8988T (cell line): ENCODE data around the gene KCNIP3.
"Not testable (repeated sequence)": the region's sequence is repeated elsewhere in the genome, so short reads cannot be mapped to it uniquely, and the experiment has no call there.

ENCODE experiments used
- DNase-seq: peaks from one replicate; pipeline ENCODE4 v3.0.0; 2011

Gene KCNIP3

DNA sequence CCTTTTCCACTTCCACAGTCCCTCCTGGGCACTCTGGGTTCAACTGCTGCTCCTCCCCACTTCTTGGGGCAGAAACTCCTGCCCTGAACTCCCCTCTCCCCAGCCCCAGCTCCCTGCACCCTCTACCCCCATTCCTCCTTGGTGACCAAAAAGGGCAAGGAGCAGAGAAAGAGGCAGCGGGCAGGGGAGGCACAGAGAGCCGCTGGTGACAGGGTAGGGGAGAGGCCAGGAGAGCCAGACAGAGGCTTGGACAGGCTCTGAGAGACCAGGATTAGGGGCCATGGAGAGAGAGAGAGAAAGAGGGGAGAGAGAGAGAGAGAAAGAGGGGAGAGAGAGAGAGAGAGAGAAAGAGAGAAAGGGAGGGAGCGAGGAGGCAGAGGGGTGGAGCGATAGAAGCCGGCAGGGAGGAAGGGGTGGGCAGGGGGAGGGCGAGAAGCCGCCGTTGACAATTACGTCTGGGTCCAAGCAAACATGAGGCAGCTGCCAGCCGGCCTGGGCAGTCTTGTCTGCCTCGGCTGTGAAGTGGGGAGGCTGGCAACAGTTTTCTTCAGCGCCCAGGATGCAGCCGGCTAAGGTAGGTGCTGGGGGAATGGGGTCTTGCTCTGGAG lies at the start of gene KCNIP3:
Gene KCNIP3 (plus strand): TSS at position 468 of the 608 bp plus-strand sequence. CDS start 92 bp downstream, at position 560.
- DNase-seq: no peak

DNA sequence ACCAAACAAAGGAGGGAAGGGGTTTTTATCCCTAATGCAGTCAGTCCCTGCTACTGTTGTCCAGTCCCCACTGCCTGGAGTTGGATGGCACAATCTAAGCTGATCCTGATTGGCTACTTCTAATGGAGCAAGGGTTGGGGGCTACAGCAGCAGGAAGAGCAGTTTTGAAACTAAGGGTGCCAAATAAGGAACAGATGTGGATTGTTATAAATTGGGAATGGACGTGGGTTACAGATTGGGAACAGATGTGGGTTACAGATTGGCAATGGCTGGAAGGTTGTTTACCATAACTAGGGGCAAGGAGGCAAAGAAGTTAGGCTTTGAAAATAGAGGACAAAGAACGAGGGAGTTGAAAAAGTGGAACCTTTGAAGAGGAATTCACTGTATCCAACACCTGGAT lies 38.9 kb upstream of the KCNIP3 start:
- no peak for DNase-seq

DNA sequence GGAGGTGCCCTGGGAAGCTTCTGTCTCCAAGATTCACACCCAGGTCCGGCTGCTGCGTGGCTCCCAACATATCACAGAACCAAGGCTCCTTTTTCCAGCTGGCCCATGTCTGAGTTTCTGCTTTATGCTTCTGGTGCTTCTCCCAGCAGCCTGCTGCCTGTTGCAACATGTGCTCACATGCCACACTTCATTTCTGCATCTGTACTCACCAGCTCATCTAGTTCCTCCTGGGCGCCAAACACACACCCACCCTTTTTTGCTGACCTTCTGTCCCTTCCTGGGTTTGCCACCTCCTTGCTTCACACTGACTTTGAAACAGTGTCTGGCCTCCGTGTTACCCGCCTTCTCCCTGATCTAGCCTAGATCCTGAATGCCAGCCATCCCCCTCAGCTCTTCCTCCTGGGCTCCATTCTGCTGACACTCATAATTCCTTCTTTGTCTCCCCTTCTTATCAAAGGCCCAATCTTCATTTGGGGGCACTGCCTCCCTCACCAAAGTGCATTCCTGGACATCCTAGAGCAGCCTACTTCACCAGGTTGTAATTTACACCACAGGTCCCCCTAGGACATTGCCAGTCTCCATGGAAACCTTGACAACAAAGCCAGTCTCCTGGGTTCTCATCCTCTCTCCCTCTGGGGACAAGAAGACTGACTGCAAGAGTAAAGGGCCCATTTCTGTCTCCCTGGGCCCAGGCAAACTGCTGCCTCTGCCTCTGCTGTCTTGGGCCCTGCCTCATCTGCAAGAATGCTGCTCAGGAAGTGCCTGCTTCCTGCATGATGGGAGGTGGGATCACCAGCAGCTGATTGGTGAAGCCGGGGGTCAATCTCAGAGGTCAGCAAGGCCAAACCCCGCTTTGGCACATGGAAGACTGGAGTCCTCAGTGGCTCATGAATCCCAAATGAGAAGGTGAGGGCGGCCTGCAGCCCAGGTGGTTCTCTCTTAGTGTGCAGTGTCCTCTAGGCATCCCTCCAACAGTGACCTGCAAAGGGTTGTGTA lies 36.8 kb upstream of the KCNIP3 start:
- DNase-seq: no peak

DNA sequence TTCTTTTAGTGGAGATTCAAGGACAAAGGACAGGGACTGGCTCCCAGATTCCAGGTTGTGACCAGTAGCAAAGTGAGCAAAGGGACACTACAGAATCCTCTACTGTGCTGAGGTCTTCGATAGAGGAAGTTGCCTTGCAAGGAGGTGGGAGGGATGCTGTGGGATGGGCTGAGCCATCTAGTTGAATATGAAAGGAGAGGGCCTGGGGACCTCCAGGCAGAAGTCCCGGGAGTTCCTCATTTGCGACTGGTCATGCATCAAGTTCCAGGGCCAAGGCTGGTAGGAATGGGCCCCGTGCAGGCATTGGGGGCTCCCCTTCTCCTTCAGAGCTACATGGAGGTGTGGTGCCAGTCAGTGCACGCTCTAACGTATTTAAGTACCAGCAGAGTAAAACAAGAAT lies 35.5 kb upstream of the KCNIP3 start:
- no peak for DNase-seq

DNA sequence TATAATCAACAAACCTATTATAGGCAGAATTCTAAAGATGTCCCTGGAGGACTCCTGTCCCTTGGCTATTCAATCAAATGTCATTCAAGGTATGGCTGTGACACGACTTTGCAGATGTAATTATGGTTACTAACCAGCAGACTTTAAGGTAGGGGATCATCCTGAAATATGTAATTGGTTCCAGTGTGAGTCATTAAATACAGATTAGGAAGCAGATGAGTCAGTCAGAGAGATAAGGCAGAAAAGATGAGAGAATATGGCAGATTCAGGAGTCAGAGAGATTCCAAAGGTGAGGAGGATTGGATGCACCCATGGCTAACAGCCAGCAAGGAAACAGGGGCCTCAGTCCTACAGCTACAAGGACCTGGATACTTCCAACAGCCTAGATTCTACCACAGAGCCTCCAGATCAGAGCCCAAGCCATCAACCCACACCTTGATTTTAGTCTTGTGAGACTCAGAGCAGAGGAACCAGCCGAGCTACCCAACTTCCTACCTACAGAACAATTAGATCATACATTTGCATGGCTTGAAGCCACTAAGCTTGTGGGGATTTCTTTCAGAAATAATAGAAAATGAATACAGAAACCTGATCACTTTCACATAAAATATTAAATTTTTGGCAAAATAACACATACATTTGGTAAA lies 34.1 kb upstream of the KCNIP3 start:
- DNase-seq: peak; percentile 5

DNA sequence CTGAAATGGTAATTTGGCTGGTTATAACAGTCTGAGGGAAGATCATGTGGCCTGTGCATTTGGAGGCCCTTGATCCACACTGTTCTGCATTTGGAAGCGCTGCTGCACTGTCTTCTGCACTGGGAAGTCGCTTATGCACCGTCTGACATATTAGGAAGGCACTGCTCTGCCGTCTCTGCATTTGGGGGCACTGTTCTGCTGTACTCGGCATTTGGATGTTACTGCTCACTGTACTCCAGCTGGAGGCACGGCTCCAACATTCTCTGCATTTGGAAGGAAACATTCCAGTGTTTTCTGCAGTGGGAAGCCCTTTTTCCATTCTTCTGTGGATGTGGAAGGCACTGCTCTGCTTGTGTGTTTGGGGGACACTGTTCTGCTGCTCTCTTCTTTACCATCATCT lies 32.5 kb upstream of the KCNIP3 start:
- peak; percentile 12 for DNase-seq

DNA sequence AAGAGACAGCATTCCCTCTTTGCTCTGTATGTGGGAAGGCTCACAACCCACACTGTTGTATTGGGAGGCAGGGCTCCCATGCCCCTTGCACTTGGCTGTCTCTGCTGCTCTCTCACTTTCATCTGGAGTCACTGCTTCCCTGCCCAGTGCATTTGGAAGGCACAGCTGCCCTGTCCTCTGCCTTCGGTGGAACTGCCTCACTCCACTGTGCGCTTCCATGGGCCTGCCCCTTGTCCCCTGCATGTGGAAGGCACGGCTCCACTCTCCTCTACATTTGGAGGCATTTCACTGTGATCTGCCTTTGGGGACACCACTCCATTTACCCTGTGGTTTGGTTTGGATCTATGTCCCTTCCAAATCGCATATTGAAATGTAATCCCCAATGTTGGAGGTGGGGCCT lies 32.0 kb upstream of the KCNIP3 start:
- DNase-seq: no peak

DNA sequence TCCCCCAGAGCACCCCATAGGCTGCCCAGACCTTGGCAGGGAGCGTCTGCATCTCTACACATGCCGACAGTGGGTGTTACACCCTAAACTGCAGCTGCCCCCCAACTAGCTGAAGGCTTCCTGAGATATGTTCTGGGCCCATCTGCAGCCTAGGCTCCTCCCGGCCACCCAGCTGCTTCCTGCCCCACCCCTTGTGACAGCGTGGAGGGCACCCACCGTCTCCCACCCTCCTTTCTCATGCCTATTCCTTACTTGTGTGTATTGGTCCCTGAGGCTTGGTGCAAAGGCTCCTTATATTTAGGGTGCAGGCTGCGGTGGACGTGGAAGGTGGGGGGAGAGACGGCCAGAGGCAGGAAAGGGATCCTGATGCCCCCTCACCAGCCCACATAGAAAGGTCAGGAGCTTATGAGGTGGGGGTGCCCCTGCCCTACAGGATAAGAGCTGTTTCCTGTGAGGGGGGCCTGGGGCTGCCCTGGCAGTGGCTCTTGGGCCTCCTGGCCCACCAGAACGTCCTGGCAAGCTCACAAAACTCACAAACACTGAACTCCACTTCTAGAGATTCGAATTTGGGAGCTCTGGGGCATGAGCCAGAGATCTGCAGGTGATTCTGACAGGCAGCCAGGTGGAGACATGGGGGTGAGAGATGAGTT lies 30.2 kb upstream of the KCNIP3 start:
- DNase-seq: no peak

DNA sequence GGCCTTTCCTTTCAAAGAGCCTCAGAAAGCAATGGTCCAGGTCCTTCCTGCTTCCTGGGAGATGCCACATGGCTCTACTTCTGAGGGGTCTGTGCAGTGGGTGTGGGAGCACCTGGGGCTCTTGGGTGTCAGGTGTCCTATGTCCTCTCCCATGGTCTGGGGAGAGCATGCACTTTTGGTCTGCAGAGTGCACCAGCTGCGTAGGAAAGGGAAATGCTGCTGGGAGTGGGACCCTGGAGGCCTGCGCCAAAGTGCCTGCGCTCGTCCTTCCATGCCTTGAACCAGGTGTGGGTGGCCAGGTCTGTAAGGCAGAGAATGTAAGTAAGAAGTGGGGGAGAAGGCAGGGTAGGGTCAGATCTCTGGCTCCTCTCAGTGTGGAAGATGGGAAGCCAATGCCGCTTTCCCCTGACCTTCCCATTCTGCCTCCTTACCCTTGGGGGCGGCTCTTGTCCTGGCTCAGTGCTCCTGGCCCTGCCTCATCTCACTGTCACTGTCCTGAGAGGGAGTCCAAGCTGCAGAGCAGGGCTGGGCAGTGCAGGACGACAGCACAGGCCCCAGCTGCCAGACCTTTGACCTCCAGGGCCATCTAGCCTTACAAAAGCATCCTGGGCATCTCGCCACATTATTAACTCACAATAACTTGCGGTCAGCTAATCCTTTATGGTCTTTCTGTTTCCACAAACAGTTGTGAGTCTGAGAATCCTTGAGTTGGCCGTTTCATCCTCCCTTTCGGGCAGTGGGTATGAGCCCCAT lies 29.5 kb upstream of the KCNIP3 start:
- no peak for DNase-seq

DNA sequence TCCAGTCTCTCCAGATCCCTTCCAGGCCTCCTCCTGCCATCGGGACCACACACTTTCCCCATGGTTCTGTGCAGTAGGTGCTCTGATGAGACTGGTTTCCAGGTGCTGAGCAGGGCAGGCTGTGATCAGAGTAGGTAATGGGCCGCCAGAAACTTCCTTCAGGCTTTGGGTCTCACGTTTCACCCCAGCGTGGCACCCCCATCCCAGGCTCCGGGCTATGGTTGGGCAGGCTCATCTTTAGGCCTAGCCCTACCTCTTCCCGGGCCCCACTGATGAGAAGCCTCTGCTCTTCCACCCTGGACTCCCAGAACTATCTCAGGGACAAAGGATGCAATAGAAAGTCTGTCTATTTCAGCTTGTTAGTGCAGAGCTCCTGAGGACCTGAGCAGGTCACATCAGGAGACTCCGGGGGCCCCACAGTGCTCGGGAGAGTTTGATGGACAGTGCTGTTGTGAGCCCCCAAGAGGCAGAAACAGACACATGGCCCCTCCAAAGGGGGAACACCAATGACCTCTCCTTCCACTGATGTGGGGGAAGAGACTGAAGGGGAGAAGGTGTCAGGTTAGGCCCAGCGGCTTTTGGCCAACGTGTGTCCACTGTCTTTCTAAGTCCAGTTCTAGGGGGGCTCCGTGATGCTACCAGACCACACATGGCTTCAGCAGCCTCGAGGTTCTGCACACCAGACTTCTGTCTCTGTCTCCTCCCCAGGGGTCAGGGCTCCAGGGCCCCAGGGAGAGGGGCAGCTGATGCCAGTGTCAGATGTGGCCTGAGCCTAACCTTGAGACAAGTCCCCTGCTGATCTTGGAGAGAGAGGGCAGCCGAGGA lies 28.7 kb upstream of the KCNIP3 start:
- DNase-seq: no peak

DNA sequence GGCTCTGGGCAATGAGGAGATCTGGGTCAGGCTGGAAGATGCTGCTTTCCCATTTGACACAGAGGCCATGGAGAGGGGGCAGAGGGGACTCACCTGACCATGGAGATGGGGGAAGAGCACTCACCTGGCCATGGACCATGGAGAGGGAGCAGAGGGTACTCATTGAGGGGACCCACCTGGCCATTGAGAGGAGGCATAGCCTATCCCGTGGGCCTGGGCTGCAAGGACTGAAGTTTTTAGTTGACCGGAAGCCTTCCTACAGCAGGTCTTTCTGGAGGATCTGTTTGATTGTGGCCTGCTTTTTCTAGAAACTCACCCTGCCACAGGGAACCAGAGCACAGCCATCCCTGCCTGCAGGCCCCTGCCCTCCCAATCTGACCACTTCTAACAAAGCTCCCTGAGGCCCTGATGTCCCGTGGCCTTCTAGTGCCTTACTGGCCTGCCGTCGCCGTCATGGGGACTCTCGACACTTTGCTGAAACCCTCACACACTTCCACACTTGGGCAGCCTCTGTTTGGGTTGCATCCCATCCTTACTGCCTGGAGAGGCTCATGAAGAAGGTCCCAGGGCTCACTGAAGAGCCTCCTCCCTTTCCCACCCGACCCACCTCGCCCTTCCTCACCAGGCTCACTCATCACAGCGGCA lies 28.0 kb upstream of the KCNIP3 start:
- DNase-seq: no peak

DNA sequence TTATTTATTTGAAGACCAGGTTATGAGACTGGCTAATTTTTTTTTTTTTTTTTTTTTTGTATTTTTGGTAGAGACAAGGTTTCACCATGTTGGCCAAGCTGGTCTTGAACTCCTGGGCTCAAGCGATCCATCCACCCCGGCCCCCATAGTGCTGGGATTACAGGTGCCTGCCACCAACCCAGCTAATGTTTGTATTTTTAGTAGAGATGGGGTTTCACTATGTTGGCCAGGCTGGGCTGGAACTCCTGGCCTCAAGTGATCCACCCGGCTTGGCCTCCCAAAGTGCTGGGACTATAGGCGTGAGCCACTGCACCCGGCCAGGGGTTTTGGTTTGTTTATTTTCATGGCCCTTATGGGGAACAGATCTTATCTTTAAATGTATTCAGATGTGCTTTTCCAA lies 27.4 kb upstream of the KCNIP3 start:
- DNase-seq: not testable (repeated sequence)

DNA sequence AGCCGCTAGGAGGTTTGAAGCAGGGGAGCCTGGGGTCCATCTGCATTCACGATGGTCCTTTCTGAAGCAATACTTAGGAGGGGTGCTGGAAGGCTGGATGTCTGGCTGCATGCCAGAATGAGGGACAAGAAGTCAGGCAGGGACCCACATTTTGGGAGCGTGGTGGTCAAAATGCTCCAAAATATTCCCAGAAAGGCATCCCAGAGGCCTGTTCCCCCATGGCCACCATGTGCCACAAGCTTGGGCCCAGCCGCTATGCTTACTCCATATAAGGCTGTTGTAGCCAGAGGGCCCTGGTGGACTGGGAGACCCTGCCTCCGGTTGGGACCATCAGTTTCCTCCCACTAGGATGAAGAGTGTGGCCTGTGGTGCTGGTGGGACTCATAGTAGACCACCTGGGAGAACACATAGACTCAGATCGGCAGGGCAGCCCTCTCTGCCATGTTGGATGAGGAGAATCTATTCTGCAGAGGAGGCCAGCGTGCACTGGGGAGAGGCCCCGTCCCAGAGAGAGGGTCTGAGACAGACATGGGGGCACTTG lies 26.5 kb upstream of the KCNIP3 start:
- DNase-seq: no peak

DNA sequence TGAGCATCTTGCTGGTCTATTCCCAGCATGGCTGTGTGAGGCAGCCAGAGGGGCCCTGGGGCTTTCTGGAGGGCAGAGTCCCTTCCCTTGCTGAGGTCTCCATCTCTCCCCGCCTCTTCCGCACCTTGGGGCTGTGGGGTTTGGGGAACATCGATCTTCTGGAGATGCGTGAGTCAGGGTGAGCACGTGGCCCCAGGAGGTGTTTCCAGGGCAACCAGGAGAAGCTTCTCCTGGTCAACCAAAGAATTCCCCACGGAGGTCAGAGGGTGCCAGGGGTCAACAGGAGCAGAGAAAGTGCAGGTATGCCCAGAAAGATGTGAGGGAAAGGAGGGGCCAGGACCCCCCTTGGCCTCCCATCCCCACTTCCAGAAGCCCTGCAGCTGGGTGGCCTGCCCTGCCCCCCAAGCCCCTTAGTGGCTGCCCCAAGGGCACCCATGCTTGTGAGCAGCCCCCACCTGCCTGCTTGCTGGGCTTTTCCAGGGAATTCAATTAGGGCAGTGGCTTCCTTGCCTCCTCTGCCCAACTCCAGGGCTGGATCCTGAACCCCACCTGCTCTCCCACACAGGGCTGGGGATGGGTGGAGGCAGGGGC lies 25.7 kb upstream of the KCNIP3 start:
- DNase-seq: no peak

DNA sequence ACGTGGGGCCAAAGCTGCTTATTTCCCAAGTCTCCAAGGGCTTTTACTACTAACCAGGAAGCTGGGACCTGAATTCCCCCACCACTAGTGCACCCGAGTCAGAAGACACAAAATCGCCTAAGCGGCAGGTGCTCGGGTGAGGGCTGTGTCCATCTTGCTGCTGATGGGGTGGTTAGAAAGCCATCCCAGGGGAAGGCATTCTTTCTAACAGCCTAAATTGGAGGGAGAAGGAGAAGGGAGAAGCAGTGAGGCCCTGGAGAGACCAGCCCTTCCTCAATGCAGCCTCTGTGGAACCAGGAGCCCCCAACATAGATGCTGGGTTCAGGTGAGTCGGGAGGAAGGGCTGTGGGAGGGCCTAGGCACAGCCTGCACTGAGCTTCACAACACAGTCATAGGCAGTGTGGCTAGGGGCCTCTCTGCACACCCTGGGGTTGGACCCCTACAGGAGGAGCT lies 24.8 kb upstream of the KCNIP3 start:
- no peak for DNase-seq

DNA sequence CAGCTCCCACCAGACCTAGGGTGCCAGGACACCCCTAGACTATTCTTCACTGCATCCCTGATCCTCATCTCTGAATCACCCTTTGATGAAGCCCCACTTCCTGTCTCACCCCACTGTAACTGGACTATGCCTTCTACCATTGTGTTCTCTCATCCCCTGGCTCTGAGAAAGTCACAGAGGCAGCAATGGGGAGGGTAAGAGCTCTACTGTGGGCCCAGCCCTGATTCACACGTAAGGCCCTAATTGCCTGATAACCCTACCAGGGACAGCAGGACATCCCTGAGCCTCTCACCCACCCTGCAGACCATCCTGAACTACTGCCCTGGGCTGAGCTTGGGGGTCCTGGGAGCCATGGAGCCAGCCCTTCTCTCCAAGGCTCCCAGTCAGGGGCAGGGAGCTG lies 24.4 kb upstream of the KCNIP3 start:
- no peak for DNase-seq

DNA sequence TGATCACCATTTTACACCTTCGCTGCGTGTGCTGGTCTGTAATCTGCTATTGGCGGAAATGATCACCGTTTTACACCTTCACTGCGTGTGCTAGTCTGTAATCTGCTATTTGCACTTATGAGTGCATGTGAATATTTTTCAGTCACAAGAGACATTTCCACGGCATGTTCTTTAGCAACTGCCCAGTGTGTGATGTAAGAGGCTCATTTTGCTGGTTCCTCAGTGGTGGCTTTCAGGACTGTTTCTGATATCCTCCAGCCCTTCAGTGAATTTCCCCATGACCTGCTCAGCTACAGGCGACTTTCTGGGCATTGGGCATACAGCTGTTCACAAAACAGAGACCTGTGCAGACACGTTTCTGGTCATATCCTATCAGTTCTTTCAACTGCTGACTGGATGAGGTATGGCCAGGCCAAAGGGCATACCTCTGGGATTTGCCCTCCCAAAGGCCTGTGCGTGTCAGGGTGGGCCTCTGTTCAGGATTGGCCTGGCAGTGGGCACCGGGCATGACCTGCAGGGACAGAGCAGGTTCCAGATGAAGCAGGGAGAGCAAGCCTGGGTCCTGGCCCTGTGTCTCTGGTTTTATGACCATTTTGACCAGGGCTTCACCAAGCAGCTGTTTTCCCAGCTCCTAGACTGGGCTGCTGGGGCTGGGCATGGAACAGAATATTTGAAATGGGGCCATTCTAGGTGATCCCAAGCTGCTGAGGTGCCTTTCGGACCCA lies 23.4 kb upstream of the KCNIP3 start:
- DNase-seq: no peak

DNA sequence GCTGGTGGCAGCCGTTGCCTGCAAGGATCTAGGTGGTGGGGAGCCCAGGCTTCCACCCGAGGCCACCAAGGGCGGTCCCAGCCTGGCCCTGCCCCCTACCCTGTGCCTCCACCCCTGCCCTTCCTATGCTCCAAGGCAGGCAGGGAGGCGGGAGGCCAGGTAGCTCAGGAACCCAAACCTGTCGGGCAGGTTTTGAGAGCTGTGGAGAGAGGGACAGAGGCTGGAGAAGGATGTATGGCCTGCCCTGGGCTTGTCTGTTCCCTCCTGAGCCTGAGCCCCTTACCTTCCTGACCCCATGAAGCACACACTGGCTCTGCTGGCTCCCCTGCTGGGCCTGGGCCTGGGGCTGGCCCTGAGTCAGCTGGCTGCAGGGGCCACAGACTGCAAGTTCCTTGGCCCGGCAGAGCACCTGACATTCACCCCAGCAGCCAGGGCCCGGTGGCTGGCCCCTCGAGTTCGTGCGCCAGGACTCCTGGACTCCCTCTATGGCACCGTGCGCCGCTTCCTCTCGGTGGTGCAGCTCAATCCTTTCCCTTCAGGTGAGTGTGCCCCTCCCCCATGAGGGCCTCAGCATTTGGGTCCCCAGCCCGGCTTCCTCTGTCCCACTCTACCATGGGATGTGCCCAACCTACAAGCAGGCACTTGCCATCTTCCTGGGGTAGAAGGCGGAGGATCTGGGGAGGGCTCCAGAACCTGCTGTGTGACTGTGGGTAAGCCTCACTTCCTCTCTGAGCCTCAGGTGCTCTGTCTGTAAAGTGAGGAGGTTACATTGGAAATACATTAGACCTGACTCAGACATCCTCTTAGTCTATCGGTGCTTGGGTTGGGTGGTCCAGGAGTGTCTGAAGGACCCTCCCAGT lies 22.6 kb upstream of the KCNIP3 start, which contains the start of gene PROM2:
Gene PROM2 (plus strand): TSS at position 159 of the 860 bp plus-strand sequence. CDS start 137 bp downstream, at position 296.
- no peak for DNase-seq
